OCI-LY3 (cell line): ENCODE results near the gene FBXO34.
"Not testable (repeated sequence)": the region's sequence is repeated elsewhere in the genome, so short reads cannot be mapped to it uniquely, and the experiment has no call there.

Experiments used
- H2AFZ ChIP-seq: fragments of 200-600, 300-600 bp; shearing (Covaris generic); 2 replicates; pipeline ENCODE4 v1.6.0; 2014; ENCODE audit warnings: antibody characterized with exemption, low read depth, low read length
- H3K27ac ChIP-seq: fragments of 200-600, 300-600 bp; sonication (generic); 2 replicates; pipeline ENCODE4 v1.5.1; 2014; ENCODE audit warnings: mild to moderate bottlenecking, low read length, moderate library complexity, mixed read lengths
- H3K27me3 ChIP-seq: fragments of 200-600, 300-600 bp; sonication (generic); 2 replicates; pipeline ENCODE4 v1.6.1; 2014; ENCODE audit warnings: low read depth, low read length, mixed read lengths
- H3K36me3 ChIP-seq: fragments of 200-600, 300-600 bp; sonication (generic); replicated peaks from 2 replicates; pipeline ENCODE3; 2014; ENCODE audit warnings: low read depth, low read length, mixed read lengths
- H3K4me1 ChIP-seq: fragments of 300-600, 200-600 bp; sonication (generic); 2 replicates; pipeline ENCODE4 v1.6.1; 2014; ENCODE audit warnings: low read length, mixed read lengths
- H3K4me2 ChIP-seq: fragments of 200-600, 300-600 bp; sonication (generic); 2 replicates; pipeline ENCODE4 v1.6.1; 2014; ENCODE audit warnings: low read length, mixed read lengths
- H3K4me3 ChIP-seq: fragments of 300-600, 200-600 bp; sonication (generic); 2 replicates; pipeline ENCODE4 v1.5.1; 2014; ENCODE audit warnings: antibody characterized with exemption, mild to moderate bottlenecking, low read length, moderate library complexity
- H3K79me2 ChIP-seq: fragments of 300-600, 200-600 bp; shearing (Covaris generic); 2 replicates; pipeline ENCODE4 v1.6.1; 2014; ENCODE audit warnings: mild to moderate bottlenecking, low read length, mixed read lengths
- H3K9ac ChIP-seq: fragments of 300-600, 200-600 bp; shearing (Covaris generic); 2 replicates; pipeline ENCODE4 v1.6.0; 2014; ENCODE audit warnings: mild to moderate bottlenecking, low read length, moderate library complexity
- H3K9me3 ChIP-seq: fragments of 200-600, 300-600 bp; shearing (Covaris generic); 2 replicates; pipeline ENCODE4 v1.6.1; 2014; ENCODE audit warnings: low read length, mixed read lengths; ENCODE audit not compliant: insufficient read depth
- H4K20me1 ChIP-seq: fragments of 200-600, 300-600 bp; sonication (generic); 2 replicates; pipeline ENCODE4 v1.6.1; 2016; ENCODE audit warnings: low read length, mixed read lengths; ENCODE audit not compliant: insufficient read depth
- CTCF ChIP-seq: fragments of 200-600, 300-600 bp; sonication (generic); IDR thresholded peaks from 2 replicates; pipeline ENCODE4 v1.5.1; 2014; ENCODE audit warnings: antibody characterized with exemption, low read length, low read depth
- EZH2phosphoT487 ChIP-seq: fragments of 200-600 bp; shearing (Covaris generic); IDR thresholded peaks from 2 replicates; pipeline ENCODE4 v1.6.1; 2018; ENCODE audit warnings: antibody characterized with exemption, mixed run types, low read depth

Gene FBXO34

DNA sequence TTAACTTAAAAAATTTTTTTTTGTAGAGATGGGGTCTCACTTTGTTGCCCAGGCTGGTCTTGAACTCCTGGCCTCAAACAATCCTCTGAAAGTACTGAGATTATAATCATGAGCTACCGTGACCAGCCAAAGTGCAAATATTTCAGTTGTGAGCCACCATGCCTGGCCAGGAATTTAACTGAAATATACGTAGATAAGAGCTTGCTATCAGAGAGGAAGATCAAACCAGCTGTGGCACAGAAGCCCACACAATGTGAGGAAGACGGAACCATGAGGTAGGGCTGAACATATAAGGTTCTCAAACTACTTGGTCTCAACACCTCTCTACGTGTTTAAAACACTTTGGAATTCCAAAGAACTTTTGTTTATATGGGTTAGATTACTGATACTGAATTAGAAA lies 111.3 kb downstream of the FBXO34 start:
- H3K4me2 ChIP-seq: no peak overlapping the region
- H3K4me3 ChIP-seq: no peak overlapping the region
- TF ChIP-seq CTCF (no peak), EZH2phosphoT487 (no peak)

DNA sequence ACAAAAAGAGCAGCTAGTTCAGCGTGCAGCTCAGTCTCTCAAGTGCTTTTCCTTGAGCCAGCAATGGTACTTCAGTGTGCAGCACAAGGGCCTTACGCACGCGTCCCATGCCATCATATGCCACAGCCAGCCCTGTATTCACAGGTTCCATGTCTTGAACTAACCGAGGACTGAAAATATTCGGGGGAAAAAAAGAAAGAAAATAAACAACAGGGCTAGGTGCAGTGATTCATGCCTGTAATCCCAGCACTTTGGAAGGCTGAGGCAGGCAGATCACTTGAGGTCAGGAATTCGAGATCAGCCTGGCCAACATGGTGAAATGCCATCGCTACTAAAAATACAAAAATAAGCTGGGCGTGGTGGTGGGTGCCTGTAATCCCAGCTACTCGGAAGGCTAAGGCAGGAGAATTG lies 111.8 kb downstream of the FBXO34 start:
- H3K79me2 ChIP-seq, H2AFZ ChIP-seq, H3K9me3 ChIP-seq, H3K9ac ChIP-seq, H3K4me1 ChIP-seq, H3K27ac ChIP-seq, H3K4me2 ChIP-seq, H3K4me3 ChIP-seq, H3K27me3 ChIP-seq, H4K20me1 ChIP-seq, H3K36me3 ChIP-seq: not testable (repeated sequence)

More for the DNA sequence above, 111.3 kb downstream of the FBXO34 start:
- Histone ChIP-seq H2AFZ (no peak overlapping the region), H3K27ac (no peak overlapping the region), H3K4me1 (peaks cover 7% of the 10 kb centered on the region), H3K79me2 (no peaks in the 10 kb centered on the region), H3K36me3 (peaks cover 9% of the 10 kb centered on the region), H4K20me1 (no peaks in the 10 kb centered on the region), H3K9ac (no peak overlapping the region), H3K9me3 (no peaks in the 10 kb centered on the region), H3K27me3 (no peaks in the 10 kb centered on the region)

- Histone ChIP-seq H4K20me1 (no peaks in the 10 kb centered on the region), H3K27ac (no peak overlapping the region), H3K9ac (no peak overlapping the region), H2AFZ (no peak overlapping the region), H3K9me3 (no peaks in the 10 kb centered on the region), H3K4me3 (no peak overlapping the region), H3K4me1 (peaks cover 7% of the 10 kb centered on the region), H3K79me2 (no peaks in the 10 kb centered on the region), H3K4me2 (no peak overlapping the region), H3K36me3 (peaks cover 9% of the 10 kb centered on the region), H3K27me3 (no peaks in the 10 kb centered on the region)
- no peak for TF ChIP-seq CTCF
- no peak for TF ChIP-seq EZH2phosphoT487
Observed at GRCh38 chr14:55383541-55384140, 112.4 kb downstream of the FBXO34 start.

DNA sequence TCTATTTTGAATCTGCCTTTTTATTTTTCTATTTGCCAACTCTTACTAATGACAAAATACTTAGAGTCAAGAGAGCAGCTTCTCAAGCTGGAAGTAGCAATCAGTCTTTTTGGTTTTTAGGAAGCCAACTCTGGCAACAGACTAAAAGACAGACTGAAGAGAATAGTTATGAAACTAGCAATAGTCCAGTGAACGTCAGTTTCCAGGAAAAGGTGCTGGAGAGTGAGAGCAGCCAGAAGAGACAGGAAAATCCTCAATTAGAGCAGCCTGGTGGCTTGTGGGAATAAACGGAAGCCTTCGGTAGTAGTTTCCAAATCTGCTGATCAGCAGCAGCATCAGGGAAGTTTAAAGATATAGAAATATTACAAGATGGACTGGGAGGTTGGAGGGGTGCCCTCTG lies 113.3 kb downstream of the FBXO34 start:
- peaks cover 7% of the 10 kb centered on the region for H3K4me1 ChIP-seq
- H3K9me3 ChIP-seq: no peaks in the 10 kb centered on the region
- H3K36me3 ChIP-seq: peaks cover 9% of the 10 kb centered on the region
- TF ChIP-seq CTCF (no peak), EZH2phosphoT487 (no peak)
- no peak overlapping the region for H3K9ac ChIP-seq
- no peak overlapping the region for H3K27ac ChIP-seq
- no peak overlapping the region for H3K4me2 ChIP-seq
- H4K20me1 ChIP-seq: no peaks in the 10 kb centered on the region
- H3K4me3 ChIP-seq: no peak overlapping the region
- no peaks in the 10 kb centered on the region for H3K79me2 ChIP-seq
- H3K27me3 ChIP-seq: no peaks in the 10 kb centered on the region
- no peak overlapping the region for H2AFZ ChIP-seq
